ENCODE data around the gene FAM210A. TPM values are rescaled to one million over a fixed set of nuclear protein-coding genes. Genes with fewer than 3 reads are reported as not detected.

Gene FAM210A
- polyA plus RNA-seq, 1 donor (not counting 4 experiments of a cell fraction or from before 2014, with no cell fraction given), result 31.7 TPM

DNA sequence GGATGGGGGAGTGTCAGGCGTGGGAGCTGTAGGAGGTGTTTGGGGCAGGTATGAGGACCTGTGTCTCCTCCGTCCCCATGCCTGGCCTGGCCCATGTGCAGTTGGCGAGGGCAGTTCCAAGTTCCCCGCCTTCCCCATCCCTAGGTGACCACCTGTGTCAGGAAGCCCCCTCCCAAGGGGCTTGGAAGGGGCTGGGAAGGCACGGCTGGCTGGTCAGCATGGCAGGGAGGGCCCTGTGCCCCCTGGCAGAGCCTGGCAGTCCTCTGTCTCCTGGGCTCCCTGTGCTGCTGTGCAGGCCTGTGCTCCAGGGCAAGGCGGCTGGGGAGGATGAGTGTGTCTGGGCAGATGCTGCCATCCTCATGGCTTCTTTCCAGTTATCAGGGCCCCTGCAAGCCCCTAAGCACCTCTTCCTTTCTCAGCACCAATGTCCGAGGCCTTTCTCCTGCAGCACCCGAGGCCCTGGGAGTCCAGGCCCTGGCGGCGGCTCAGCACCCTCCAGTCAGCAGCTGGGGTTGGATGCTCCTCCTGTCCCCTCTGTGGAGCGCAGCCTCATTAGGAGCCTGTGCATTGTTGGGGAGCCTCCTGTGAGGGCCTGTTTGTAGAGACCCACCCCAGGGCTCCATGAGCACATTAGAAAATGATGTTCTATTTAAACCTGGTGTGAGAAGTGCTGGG lies 101.7 kb downstream of the FAM210A start:
- dilution Hi-C loops (cut with MboI; ENCODE audit: extremely low pct_ligation_motif_present, low sequenced_read_pairs), result loop anchor here (25.0 kb wide), 1 partner anchor 412 kb away; the partner anchor contains the start of gene LDLRAD4
- FAIRE-seq (no peak), DNase-seq (ENCODE audit: low read depth, low spot score) (no peak)
- Histone ChIP-seq H3K4me3 (ENCODE audit: control insufficient read depth in 2 of 3, extremely low read depth in 1 of 3, insufficient read depth in 2 of 3, low read depth in 1 of 3, low read length in 3 of 3) (no peak overlapping the region), H3K36me3 (ENCODE audit: control insufficient read depth in 2 of 2, extremely low read depth in 1 of 2, insufficient read depth in 2 of 2, low read length in 2 of 2) (no peaks in the 10 kb centered on the region), H2AFZ (ENCODE audit: control insufficient read depth, low read length) (no peak overlapping the region), H3K9me1 (ENCODE audit: control insufficient read depth, extremely low read depth, insufficient read depth, low read length) (no peaks in the 10 kb centered on the region), H3K9ac (ENCODE audit: control insufficient read depth, extremely low read depth, insufficient read depth, low read length) (no peak overlapping the region), H3K27ac (ENCODE audit: control insufficient read depth, insufficient read depth, low read length) (no peak overlapping the region), H3K79me2 (ENCODE audit: control insufficient read depth, insufficient read depth, low read length) (no peaks in the 10 kb centered on the region), H3K9me3 (ENCODE audit: control insufficient read depth, low read depth, low read length) (no peaks in the 10 kb centered on the region), H3K4me1 (ENCODE audit: control insufficient read depth, extremely low read depth, insufficient read depth, low read length) (no peaks in the 10 kb centered on the region), H3K4me2 (ENCODE audit: control insufficient read depth, extremely low read depth, insufficient read depth, low read depth, low read length) (no peak overlapping the region), H3K27me3 (ENCODE audit: control insufficient read depth, extremely low read depth, insufficient read depth, low read length) (no peaks in the 10 kb centered on the region), H4K20me1 (ENCODE audit: control insufficient read depth, extremely low read depth, insufficient read depth, low read length) (no peaks in the 10 kb centered on the region)
- TF ChIP-seq, protein P1, sequence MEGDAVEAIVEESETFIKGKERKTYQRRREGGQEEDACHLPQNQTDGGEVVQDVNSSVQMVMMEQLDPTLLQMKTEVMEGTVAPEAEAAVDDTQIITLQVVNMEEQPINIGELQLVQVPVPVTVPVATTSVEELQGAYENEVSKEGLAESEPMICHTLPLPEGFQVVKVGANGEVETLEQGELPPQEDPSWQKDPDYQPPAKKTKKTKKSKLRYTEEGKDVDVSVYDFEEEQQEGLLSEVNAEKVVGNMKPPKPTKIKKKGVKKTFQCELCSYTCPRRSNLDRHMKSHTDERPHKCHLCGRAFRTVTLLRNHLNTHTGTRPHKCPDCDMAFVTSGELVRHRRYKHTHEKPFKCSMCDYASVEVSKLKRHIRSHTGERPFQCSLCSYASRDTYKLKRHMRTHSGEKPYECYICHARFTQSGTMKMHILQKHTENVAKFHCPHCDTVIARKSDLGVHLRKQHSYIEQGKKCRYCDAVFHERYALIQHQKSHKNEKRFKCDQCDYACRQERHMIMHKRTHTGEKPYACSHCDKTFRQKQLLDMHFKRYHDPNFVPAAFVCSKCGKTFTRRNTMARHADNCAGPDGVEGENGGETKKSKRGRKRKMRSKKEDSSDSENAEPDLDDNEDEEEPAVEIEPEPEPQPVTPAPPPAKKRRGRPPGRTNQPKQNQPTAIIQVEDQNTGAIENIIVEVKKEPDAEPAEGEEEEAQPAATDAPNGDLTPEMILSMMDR (optimal IDR thresholded peaks at IDR 0.05 in 1 of 3, IDR thresholded peaks at IDR 0.05 in 1 of 3, conservative IDR thresholded peaks at IDR 0.05 in 1 of 3; ENCODE audit: extremely low read depth in 1 of 3, insufficient read depth in 2 of 3, low read length in 3 of 3), result no peak
- TF ChIP-seq EZH2 (IDR thresholded peaks at IDR 0.05; ENCODE audit: low read length), result no peak

DNA sequence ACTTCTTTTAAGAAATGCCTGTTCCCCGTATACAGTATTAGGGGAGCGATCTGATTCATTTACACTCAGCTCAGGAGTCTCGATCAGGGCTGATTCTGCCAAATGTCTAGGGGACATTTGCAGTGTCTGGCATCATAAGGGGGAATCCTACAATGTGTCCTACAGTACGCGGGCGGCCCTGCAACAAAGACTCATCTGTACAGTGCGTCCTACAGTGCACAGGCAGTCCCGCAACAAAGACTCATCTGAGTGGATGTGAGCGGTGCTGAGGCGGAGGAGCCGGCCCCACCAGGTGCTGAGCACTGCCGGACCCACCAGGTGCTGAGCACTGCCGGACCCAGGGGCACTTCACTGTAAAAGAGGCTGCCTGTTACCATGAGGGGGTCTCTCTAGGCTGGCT lies 102.5 kb downstream of the FAM210A start:
- DNase-seq (ENCODE audit: low read depth, low spot score) (no peak), FAIRE-seq (no peak)
- H3K4me3 ChIP-seq (ENCODE audit: control insufficient read depth in 2 of 3, extremely low read depth in 1 of 3, insufficient read depth in 2 of 3, low read depth in 1 of 3, low read length in 3 of 3), result no peak overlapping the region
- no peak overlapping the region for H2AFZ ChIP-seq (ENCODE audit: control insufficient read depth, low read length)
- no peak overlapping the region for H3K9ac ChIP-seq (ENCODE audit: control insufficient read depth, extremely low read depth, insufficient read depth, low read length)
- H3K9me3 ChIP-seq (ENCODE audit: control insufficient read depth, low read depth, low read length), result no peaks in the 10 kb centered on the region
- dilution Hi-C loops (cut with MboI; ENCODE audit: extremely low pct_ligation_motif_present, low sequenced_read_pairs), result no loop called here
- no peaks in the 10 kb centered on the region for H3K27me3 ChIP-seq (ENCODE audit: control insufficient read depth, extremely low read depth, insufficient read depth, low read length)
- TF ChIP-seq, protein P1 (optimal IDR thresholded peaks at IDR 0.05 in 1 of 3, IDR thresholded peaks at IDR 0.05 in 1 of 3, conservative IDR thresholded peaks at IDR 0.05 in 1 of 3; ENCODE audit: extremely low read depth in 1 of 3, insufficient read depth in 2 of 3, low read length in 3 of 3), result no peak
- no peak for TF ChIP-seq EZH2 (IDR thresholded peaks at IDR 0.05; ENCODE audit: low read length)
- H3K9me1 ChIP-seq (ENCODE audit: control insufficient read depth, extremely low read depth, insufficient read depth, low read length), result no peaks in the 10 kb centered on the region
- no peaks in the 10 kb centered on the region for H3K79me2 ChIP-seq (ENCODE audit: control insufficient read depth, insufficient read depth, low read length)
- H4K20me1 ChIP-seq (ENCODE audit: control insufficient read depth, extremely low read depth, insufficient read depth, low read length), result no peaks in the 10 kb centered on the region
- H3K4me2 ChIP-seq (ENCODE audit: control insufficient read depth, extremely low read depth, insufficient read depth, low read depth, low read length), result no peak overlapping the region
- no peaks in the 10 kb centered on the region for H3K4me1 ChIP-seq (ENCODE audit: control insufficient read depth, extremely low read depth, insufficient read depth, low read length)
- H3K36me3 ChIP-seq (ENCODE audit: control insufficient read depth in 2 of 2, extremely low read depth in 1 of 2, insufficient read depth in 2 of 2, low read length in 2 of 2), result no peaks in the 10 kb centered on the region
- H3K27ac ChIP-seq (ENCODE audit: control insufficient read depth, insufficient read depth, low read length), result no peak overlapping the region

All from keratinocyte (primary cell).